GM12878 (cell line): ENCODE results near the gene MMP1. TPM values are rescaled to one million over a fixed set of nuclear protein-coding genes. Genes with fewer than 3 reads are reported as not detected.

Source experiments
- ATAC-seq: fragments of 200-7000 bp; cut with Tn5 transposase; 3 replicates; pipeline ENCODE4 v1.9.1; 2020; ENCODE audit warnings: mild to moderate bottlenecking, moderate library complexity
- BruUV-seq: library from RNA; stranded (reverse); fragments of 400-500 nt; replicated peaks from 2 replicates; lab custom pipeline; 2021; lab: Mats Ljungman, UMichigan
- CTCF ChIA-PET: fragments of 300-600 bp; sonication (Branson Sonifier 250); formaldehyde crosslinking; extraction: SDS; loops from one replicate; lab custom pipeline; 2021; ENCODE audit warnings: inconsistent platforms; lab: Yijun Ruan, JAX
- POLR2A ChIA-PET: fragments of 350-600 bp; formaldehyde crosslinking; extraction: SDS; loops from one replicate; lab custom pipeline; 2021; ENCODE audit warnings: inconsistent platforms; lab: Charles Lee
- RAD21 ChIA-PET: fragments of 300-600 bp; sonication (Branson Sonifier 250); formaldehyde crosslinking; loops from one replicate; lab custom pipeline; 2023; ENCODE audit warnings: antibody characterized with exemption; ENCODE audit not compliant: unreplicated experiment; lab: Charles Lee
- SMC1A ChIA-PET: fragments of 300-600 bp; sonication (Branson Sonifier 250); formaldehyde crosslinking; loops from one replicate; lab custom pipeline; 2023; ENCODE audit not compliant: unreplicated experiment, uncharacterized antibody; lab: Charles Lee
- DNase-seq: peaks from one replicate; pipeline ENCODE4 v3.0.0-alpha.2; 2011; ENCODE audit warnings: low read depth, low spot score
- FAIRE-seq: peaks from 3 replicates; lab custom pipeline; 2011; peaks lifted over from hg19 to GRCh38; lab: Jason Lieb, UNC
- H2AFZ ChIP-seq: 2 replicates; pipeline ENCODE4 v1.6.0; 2011; ENCODE audit warnings: low read depth, low read length, control low read depth; ENCODE audit not compliant: control insufficient read depth
- H3K27ac ChIP-seq: 2 replicates; pipeline ENCODE4 v1.5.1; 2011; ENCODE audit warnings: control low read depth; ENCODE audit not compliant: control insufficient read depth, insufficient read depth
- H3K27me3 ChIP-seq, 2 experiments: replicated peaks in 1 of 2; 2 replicates each; pipeline versions ENCODE4 v1.6.0 to v1.6.1; 2011; ENCODE audit warnings: low read length in 1 of 2; ENCODE audit not compliant: control insufficient read depth in 2 of 2, insufficient read depth in 2 of 2
- H3K36me3 ChIP-seq, 2 experiments: 2 replicates each; pipeline ENCODE4 v1.5.1; 2011; ENCODE audit warnings: low read length in 1 of 2; ENCODE audit not compliant: control insufficient read depth in 2 of 2, insufficient read depth in 2 of 2
- H3K4me1 ChIP-seq: 2 replicates; pipeline ENCODE4 v1.6.1; 2011; ENCODE audit warnings: mild to moderate bottlenecking, low read length, moderate library complexity, mixed read lengths; ENCODE audit not compliant: control insufficient read depth, insufficient read depth
- H3K4me2 ChIP-seq: 2 replicates; pipeline ENCODE4 v1.6.0; 2011; ENCODE audit warnings: control low read depth; ENCODE audit not compliant: control insufficient read depth, insufficient read depth
- H3K4me3 ChIP-seq: fragments of 200-600 bp; sonication (generic); 2 replicates; pipeline ENCODE4 v1.5.1; 2016
- H3K79me2 ChIP-seq: 2 replicates; pipeline ENCODE4 v1.6.0; 2011; ENCODE audit warnings: low read length; ENCODE audit not compliant: control insufficient read depth, insufficient read depth
- H3K9ac ChIP-seq: 2 replicates; pipeline ENCODE4 v1.8.0; 2011; ENCODE audit warnings: low read length, control low read depth, mixed read lengths; ENCODE audit not compliant: control insufficient read depth, insufficient read depth
- H3K9me3 ChIP-seq: replicated peaks from 3 replicates; pipeline ENCODE4 v1.5.1; 2011; ENCODE audit warnings: mild to moderate bottlenecking, low read length; ENCODE audit not compliant: control insufficient read depth, insufficient read depth
- H4K20me1 ChIP-seq: 2 replicates; pipeline ENCODE4 v1.6.0; 2011; ENCODE audit not compliant: control insufficient read depth, insufficient read depth
- MYC ChIP-seq: IDR thresholded peaks from 2 replicates; pipeline ENCODE4 v1.6.1; 2011; ENCODE audit warnings: mild to moderate bottlenecking, low read length, moderate library complexity, inconsistent platforms; ENCODE audit not compliant: insufficient read depth, insufficient replicate concordance, insufficient read length, severe bottlenecking
- NR2C2 ChIP-seq: IDR thresholded peaks from 2 replicates; pipeline ENCODE4 v1.6.1; 2011; ENCODE audit warnings: borderline replicate concordance, low read depth; ENCODE audit not compliant: control insufficient read depth, insufficient read length
- NR2F1 ChIP-seq: fragments of 450-650 bp; conservative IDR thresholded peaks from 2 replicates; pipeline ENCODE4 v1.6.1; 2017; ENCODE audit warnings: mild to moderate bottlenecking
- WGBS: methylation state at CpG from one replicate; pipeline ENCODE4 v1.1.6; 2016; ENCODE audit warnings: low lambda C conversion rate; ENCODE audit not compliant: insufficient replicate concordance, insufficient coverage; ENCODE audit errors: missing lambda C conversion rate; 5-methylcytosine and 5-hydroxymethylcytosine counted together
- in situ Hi-C: fragments of 300-500 bp; cut with MboI; formaldehyde crosslinking; loops from 9 replicates; pipeline ENCODE4 v1.14.3; 2018; ENCODE audit warnings: mixed read lengths
- intact Hi-C: fragments of 100-400 bp; cut with micrococcal nuclease; formaldehyde crosslinking; loops from one replicate; pipeline ENCODE4 v1.14.2; 2022; ENCODE audit not compliant: unreplicated experiment
- polyA plus RNA-seq, 11 experiments: library from polyadenylated mRNA; depleted of rRNA in 4 of 11; unstranded in 6 of 11; stranded (reverse) in 5 of 11; fragments of >200 nt; fragmentation: Nextera tagmentation in 4 of 11; fragmentation: Illumina TruSeq in 1 of 11; extraction: Ambion mirVana in 4 of 11; extraction: Trizol in 1 of 11; gene quantifications; 1 replicate in 1 of 11; 2 replicates in 10 of 11; pipeline versions ENCODE4 v1.2.1 to v1.2.3, GENCODE V29; 2011 to 2016; ENCODE audit warnings: inconsistent platforms in 2 of 11, missing spikeins in 2 of 11, low read depth in 1 of 11
- total RNA-seq, 4 experiments: library from RNA; depleted of rRNA in 3 of 4; stranded (reverse); fragments of >200 nt in 3 of 4; fragmentation: Illumina TruSeq in 1 of 4; extraction: Trizol in 1 of 4; gene quantifications; 2 replicates each; pipeline versions ENCODE4 v1.2.1 to v1.2.3, GENCODE V29; 2013 to 2021
- TF ChIP-seq, protein P1 (sequence below): fragments of 450-650 bp; formaldehyde crosslinking; IDR thresholded peaks from 2 replicates; pipeline ENCODE4 v1.5.0; 2022; ENCODE audit warnings: mild to moderate bottlenecking, missing genetic modification characterization

The MMP1 gene
- total and polyA plus RNA-seq, 10 of the 15 experiments (the other 5 are each of a cell fraction or from before 2014, with no cell fraction given), result not detected

DNA sequence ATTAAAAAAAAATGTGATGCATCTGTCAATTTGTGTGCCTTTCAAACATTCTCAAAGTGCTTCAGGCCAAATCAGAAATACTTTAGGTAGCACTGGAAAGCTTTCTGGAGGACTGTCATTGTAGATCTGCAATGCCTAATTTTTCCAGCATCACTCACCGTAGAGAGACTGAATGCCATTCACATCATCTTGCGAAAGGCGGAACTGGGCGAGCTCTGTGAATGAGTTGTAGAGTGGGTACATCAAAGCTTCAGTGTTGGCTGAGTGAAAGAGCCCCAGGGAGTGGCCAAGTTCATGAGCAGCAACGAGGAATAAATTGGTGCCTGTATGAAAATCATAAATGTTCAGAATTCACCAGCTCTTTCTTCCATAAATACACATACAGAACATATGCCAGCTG is 21.5 kb downstream of the MMP1 start (continued):
- TF ChIP-seq, protein P1, sequence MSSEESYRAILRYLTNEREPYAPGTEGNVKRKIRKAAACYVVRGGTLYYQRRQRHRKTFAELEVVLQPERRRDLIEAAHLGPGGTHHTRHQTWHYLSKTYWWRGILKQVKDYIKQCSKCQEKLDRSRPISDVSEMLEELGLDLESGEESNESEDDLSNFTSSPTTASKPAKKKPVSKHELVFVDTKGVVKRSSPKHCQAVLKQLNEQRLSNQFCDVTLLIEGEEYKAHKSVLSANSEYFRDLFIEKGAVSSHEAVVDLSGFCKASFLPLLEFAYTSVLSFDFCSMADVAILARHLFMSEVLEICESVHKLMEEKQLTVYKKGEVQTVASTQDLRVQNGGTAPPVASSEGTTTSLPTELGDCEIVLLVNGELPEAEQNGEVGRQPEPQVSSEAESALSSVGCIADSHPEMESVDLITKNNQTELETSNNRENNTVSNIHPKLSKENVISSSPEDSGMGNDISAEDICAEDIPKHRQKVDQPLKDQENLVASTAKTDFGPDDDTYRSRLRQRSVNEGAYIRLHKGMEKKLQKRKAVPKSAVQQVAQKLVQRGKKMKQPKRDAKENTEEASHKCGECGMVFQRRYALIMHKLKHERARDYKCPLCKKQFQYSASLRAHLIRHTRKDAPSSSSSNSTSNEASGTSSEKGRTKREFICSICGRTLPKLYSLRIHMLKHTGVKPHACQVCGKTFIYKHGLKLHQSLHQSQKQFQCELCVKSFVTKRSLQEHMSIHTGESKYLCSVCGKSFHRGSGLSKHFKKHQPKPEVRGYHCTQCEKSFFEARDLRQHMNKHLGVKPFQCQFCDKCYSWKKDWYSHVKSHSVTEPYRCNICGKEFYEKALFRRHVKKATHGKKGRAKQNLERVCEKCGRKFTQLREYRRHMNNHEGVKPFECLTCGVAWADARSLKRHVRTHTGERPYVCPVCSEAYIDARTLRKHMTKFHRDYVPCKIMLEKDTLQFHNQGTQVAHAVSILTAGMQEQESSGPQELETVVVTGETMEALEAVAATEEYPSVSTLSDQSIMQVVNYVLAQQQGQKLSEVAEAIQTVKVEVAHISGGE (CRISPR knock-in tag), result no peak

- POLR2A ChIA-PET, result no interaction called here
- CTCF ChIA-PET, result no interaction called here
- no peak overlapping the region for H3K27ac ChIP-seq
- intact Hi-C loops, result no loop called here
- no peak for FAIRE-seq
- H3K4me3 ChIP-seq, result no peak overlapping the region
- H2AFZ ChIP-seq, result no peak overlapping the region
- RAD21 ChIA-PET, result no interaction called here
- H3K4me1 ChIP-seq, result no peaks in the 10 kb centered on the region
- ATAC-seq, result no peak
- BruUV-seq, result no TSS peak
- 32% methylated on average over 4 of the region's 4 CpGs for WGBS
- no peak for DNase-seq
- H3K4me2 ChIP-seq, result no peak overlapping the region
- no peaks in the 10 kb centered on the region for H3K27me3 ChIP-seq
- no peaks in the 10 kb centered on the region for H4K20me1 ChIP-seq
- no peak for TF ChIP-seq NR2C2
- TF ChIP-seq NR2F1, result no peak
- no peak for TF ChIP-seq MYC
- TF ChIP-seq, all 136 proteins: peak for 0
- Histone ChIP-seq H3K9me3 (no peaks in the 10 kb centered on the region), H3K79me2 (no peaks in the 10 kb centered on the region), H3K9ac (no peak overlapping the region), H3K36me3 (no peaks in the 10 kb centered on the region)
- SMC1A ChIA-PET, result no interaction called here
- in situ Hi-C loops, result no loop called here
Measured at GRCh38 chr11:102773386-102773785, 24.6 kb downstream of the MMP1 start.
